Measurements from ENCODE around the gene CALY. TPM values are rescaled to one million over a fixed set of nuclear protein-coding genes. Genes with fewer than 3 reads are reported as not detected.

Gene CALY
- total RNA-seq, 2 experiments from 2014 or later = not detected

GRCh38 chr10:133343558-133343957 is 6.9 kb upstream of the CALY start:
- Mint-ChIP-seq H3K4me1 (peaks cover 5% of the 10 kb centered on the region), H3K4me3 (no peak overlapping the region), H3K36me3 (ENCODE audit: low read depth) (no peaks in the 10 kb centered on the region), H3K27me3 (peaks cover 15% of the 10 kb centered on the region), H3K27ac (no peak overlapping the region), H3K9me3 (no peaks in the 10 kb centered on the region)
- POLR2A ChIA-PET = no interaction called here
- DNase-seq = no peak
- CTCF ChIA-PET = no interaction called here

GRCh38 chr10:133342942-133343341 is 6.2 kb upstream of the CALY start:
- Mint-ChIP-seq H3K36me3 (ENCODE audit: low read depth) (no peaks in the 10 kb centered on the region), H3K9me3 (no peaks in the 10 kb centered on the region), H3K4me3 (no peak overlapping the region), H3K27me3 (peaks cover 15% of the 10 kb centered on the region), H3K27ac (no peak overlapping the region), H3K4me1 (peaks cover 5% of the 10 kb centered on the region)
- no peak for DNase-seq
- ChIA-PET CTCF (no interaction called here), POLR2A (no interaction called here)

DNA sequence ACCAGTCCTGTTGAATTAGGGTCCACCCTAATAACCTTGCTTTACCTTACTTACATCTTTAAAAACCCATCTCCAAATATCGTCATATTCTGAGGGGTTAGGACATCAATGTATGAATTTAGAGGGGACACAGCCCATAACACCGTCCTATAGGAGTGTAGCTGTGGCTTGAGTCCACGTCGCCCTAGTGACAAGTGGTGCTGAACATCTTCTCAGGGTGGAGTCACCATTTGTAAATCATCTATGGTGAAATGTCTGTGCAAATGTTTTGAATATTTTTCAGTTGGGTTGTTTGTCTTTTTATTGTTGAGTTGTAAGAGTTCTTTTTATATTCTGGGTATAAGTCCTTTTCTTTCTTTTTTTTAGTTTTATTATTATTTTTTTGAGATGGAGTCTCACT is 5.3 kb upstream of the CALY start:
- CTCF ChIA-PET = interaction anchor here (1.3 kb wide), 1 partner anchor 12 kb away, joined by 5 read pairs; no protein-coding TSS in a partner anchor
- no peak for DNase-seq
- H3K4me3 Mint-ChIP-seq = no peak overlapping the region
- POLR2A ChIA-PET = no interaction called here
- H3K36me3 Mint-ChIP-seq (ENCODE audit: low read depth) = no peaks in the 10 kb centered on the region
- H3K27ac Mint-ChIP-seq = no peak overlapping the region
- H3K27me3 Mint-ChIP-seq = peaks cover 15% of the 10 kb centered on the region
- peaks cover 5% of the 10 kb centered on the region for H3K4me1 Mint-ChIP-seq
- no peaks in the 10 kb centered on the region for H3K9me3 Mint-ChIP-seq

GRCh38 chr10:133339708-133340380 is 3.1 kb upstream of the CALY start:
- no peaks in the 10 kb centered on the region for H3K9me3 Mint-ChIP-seq
- CTCF ChIA-PET = no interaction called here
- no peak overlapping the region for H3K4me3 Mint-ChIP-seq
- H3K27me3 Mint-ChIP-seq = peaks cover 12% of the 10 kb centered on the region
- H3K36me3 Mint-ChIP-seq (ENCODE audit: low read depth) = no peaks in the 10 kb centered on the region
- no peak overlapping the region for H3K27ac Mint-ChIP-seq
- H3K4me1 Mint-ChIP-seq = peaks cover 6% of the 10 kb centered on the region
- POLR2A ChIA-PET = no interaction called here
- no peak for DNase-seq

DNA sequence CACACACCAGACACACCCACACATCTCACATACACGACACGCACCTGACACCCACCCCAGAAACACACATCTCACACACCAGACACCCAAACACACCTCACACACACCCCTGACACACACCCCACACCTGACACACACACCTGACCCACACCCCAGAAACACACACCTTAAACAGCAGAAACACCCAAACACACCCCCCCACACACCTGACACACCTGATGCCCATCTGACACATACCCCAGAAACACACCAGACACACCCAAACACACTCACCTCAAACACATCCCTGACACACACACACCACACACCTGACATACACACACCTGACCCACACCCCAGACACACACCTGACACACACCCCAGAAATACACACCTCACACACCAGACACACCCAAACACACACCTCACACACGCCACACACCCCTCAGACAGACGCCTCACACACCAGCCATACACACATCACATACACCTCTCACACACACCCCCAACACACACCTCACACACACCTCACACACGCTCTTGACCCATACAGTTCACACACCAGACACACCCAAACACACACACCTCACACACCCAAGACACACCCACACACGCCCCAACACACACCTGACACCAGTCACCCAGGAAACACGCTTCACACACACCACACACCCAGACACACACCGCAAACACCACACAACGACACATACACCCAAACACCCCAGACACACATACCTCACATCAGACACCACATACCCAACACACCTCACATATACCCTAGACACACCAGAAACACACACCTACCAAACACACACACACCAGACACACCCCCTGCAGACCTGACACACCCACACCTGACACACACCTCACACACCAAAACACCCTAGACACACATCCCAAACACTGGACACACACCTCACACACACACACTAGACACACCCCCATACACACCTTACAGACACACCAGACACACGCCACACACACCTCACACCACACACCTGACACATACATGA is 1.7 kb upstream of the CALY start:
- DNase-seq = no peak
- Mint-ChIP-seq H3K27ac (no peak overlapping the region), H3K4me3 (no peak overlapping the region), H3K4me1 (peaks cover 5% of the 10 kb centered on the region), H3K27me3 (peaks cover 14% of the 10 kb centered on the region), H3K36me3 (ENCODE audit: low read depth) (no peaks in the 10 kb centered on the region), H3K9me3 (no peaks in the 10 kb centered on the region)
- POLR2A ChIA-PET = no interaction called here
- CTCF ChIA-PET = no interaction called here

DNA sequence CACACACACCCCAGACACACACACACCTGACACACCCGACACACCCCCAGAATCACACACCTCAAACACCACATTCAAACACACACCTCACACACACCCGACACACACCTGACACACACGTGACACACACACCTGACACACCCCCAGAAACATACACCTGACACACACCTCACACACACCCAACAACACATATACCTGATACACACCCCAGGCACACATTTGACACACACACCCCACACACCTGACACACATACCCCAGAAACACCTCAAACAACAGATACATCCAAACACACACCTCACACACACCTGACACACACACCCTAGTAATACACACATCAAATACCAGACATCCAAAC is 652 bp upstream of the CALY start:
- no peaks in the 10 kb centered on the region for H3K36me3 Mint-ChIP-seq (ENCODE audit: low read depth)
- H3K27me3 Mint-ChIP-seq = peaks cover 23% of the 10 kb centered on the region
- peaks cover 3% of the 10 kb centered on the region for H3K4me1 Mint-ChIP-seq
- POLR2A ChIA-PET = no interaction called here
- H3K27ac Mint-ChIP-seq = no peak overlapping the region
- CTCF ChIA-PET = interaction anchor here (1.1 kb wide), 1 partner anchor 59 kb away, joined by 4 read pairs; no protein-coding TSS in a partner anchor
- H3K4me3 Mint-ChIP-seq = no peak overlapping the region
- no peaks in the 10 kb centered on the region for H3K9me3 Mint-ChIP-seq
- no peak for DNase-seq

DNA sequence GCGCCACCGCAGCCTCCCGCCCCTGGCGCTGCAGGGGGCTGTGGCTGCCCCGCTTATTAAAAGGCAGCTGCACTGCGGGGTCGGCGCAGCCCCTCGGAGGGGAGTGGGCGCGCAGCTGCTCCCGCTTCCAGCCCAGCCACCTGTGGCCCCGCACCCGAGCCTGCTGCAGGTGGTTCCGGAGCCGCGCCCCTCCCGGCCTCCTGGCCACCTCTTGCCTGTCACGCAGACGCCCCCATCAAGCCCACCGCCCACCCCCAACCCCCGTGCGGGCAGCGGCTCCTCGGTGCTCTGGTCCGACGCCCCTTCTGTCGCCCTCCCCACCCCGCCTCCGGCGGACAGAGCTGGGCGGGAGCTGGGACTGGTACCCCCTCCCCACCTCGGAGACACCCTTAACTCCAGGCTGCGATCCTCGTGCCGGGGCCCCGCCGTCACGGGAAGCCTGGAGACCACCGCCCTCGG is 549 bp downstream of the CALY start:
- ChIA-PET POLR2A (interaction anchor here (1.3 kb wide), 1 partner anchor 21 kb away, joined by 3 read pairs; no protein-coding TSS in a partner anchor), CTCF (interaction anchor here (1.1 kb wide), 1 partner anchor 58 kb away, joined by 4 read pairs; no protein-coding TSS in a partner anchor)
- H3K36me3 Mint-ChIP-seq (ENCODE audit: low read depth) = no peaks in the 10 kb centered on the region
- H3K27ac Mint-ChIP-seq = no peak overlapping the region
- H3K4me1 Mint-ChIP-seq = peaks cover 3% of the 10 kb centered on the region
- DNase-seq = no peak
- H3K27me3 Mint-ChIP-seq = peaks cover 31% of the 10 kb centered on the region
- no peaks in the 10 kb centered on the region for H3K9me3 Mint-ChIP-seq
- no peak overlapping the region for H3K4me3 Mint-ChIP-seq

GRCh38 chr10:133335246-133336117 is 1.2 kb downstream of the CALY start:
- CTCF ChIA-PET = interaction anchor here (0.7 kb wide), 1 partner anchor 63 kb away, joined by 3 read pairs; no protein-coding TSS in a partner anchor
- Mint-ChIP-seq H3K4me1 (peaks cover 3% of the 10 kb centered on the region), H3K36me3 (ENCODE audit: low read depth) (no peaks in the 10 kb centered on the region)

DNA sequence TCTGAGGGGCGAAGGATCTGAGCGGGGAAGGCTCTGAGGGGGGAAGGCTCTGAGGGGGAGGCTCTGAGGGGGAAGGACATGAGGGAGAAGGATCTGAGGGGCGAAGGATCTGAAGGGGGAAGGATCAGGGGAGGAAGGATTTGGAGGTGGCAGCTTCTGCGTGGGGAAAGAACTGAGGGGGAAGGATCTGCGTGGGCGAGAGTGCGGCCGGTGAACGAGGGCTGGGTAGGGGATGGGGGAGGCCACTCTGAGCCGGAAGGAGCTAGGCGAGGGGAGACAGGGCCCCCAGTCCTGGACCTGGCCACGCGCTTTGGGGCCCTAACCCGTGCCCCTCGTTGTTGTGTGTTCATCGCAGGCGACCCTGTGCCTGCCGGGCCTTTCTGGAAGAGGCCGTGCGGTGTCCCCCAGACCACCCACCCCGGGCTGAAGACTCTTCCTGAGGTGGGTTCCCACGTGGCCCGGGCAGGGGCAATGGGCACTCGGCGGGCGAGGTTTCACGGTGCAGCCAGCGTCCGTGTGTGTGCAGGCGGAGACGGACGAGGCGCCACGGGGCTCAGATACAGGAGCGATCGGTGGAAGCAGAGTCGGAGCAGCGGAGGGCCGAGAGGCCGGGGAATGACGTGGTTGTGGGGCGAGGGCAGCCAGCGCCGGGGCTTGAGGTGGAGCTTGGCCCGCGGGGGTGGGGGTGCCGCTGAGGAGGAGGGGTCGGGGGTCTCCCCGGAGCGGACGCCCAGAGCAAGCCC is 2.0 kb downstream of the CALY start:
- ChIA-PET CTCF (interaction anchor here (0.7 kb wide), 1 partner anchor 64 kb away, joined by 3 read pairs; no protein-coding TSS in a partner anchor), POLR2A (no interaction called here)
- Mint-ChIP-seq H3K9me3 (no peaks in the 10 kb centered on the region), H3K27ac (no peak overlapping the region), H3K36me3 (ENCODE audit: low read depth) (no peaks in the 10 kb centered on the region), H3K27me3 (peaks cover 40% of the 10 kb centered on the region), H3K4me1 (peaks cover 7% of the 10 kb centered on the region), H3K4me3 (peak overlapping the region; percentile 30)
- no peak for DNase-seq

More at GRCh38 chr10:133335246-133336117, 1.2 kb downstream of the CALY start:
- H3K4me3 Mint-ChIP-seq = no peak overlapping the region
- H3K27me3 Mint-ChIP-seq = peaks cover 37% of the 10 kb centered on the region
- POLR2A ChIA-PET = interaction anchor here (1.3 kb wide), 1 partner anchor 22 kb away, joined by 3 read pairs; no protein-coding TSS in a partner anchor
- peak; percentile 77 for DNase-seq
- no peaks in the 10 kb centered on the region for H3K9me3 Mint-ChIP-seq
- no peak overlapping the region for H3K27ac Mint-ChIP-seq

- no peak overlapping the region for H3K4me3 Mint-ChIP-seq
- H3K36me3 Mint-ChIP-seq (ENCODE audit: low read depth) = no peaks in the 10 kb centered on the region
- peaks cover 9% of the 10 kb centered on the region for H3K4me1 Mint-ChIP-seq
- H3K9me3 Mint-ChIP-seq = no peaks in the 10 kb centered on the region
- ChIA-PET CTCF (interaction anchor here (0.7 kb wide), 1 partner anchor 12 kb away, joined by 4 read pairs; no protein-coding TSS in a partner anchor), POLR2A (no interaction called here)
- H3K27ac Mint-ChIP-seq = no peak overlapping the region
- H3K27me3 Mint-ChIP-seq = peaks cover 51% of the 10 kb centered on the region
- DNase-seq = no peak
These were observed 3.6 kb downstream of the CALY start for GRCh38 chr10:133332936-133333699.

- Mint-ChIP-seq H3K9me3 (no peaks in the 10 kb centered on the region), H3K27ac (no peak overlapping the region), H3K4me3 (no peak overlapping the region), H3K27me3 (peaks cover 68% of the 10 kb centered on the region), H3K4me1 (peaks cover 11% of the 10 kb centered on the region), H3K36me3 (ENCODE audit: low read depth) (no peaks in the 10 kb centered on the region)
- ChIA-PET POLR2A (interaction anchor here (1.2 to 2.8 kb wide), 2 partner anchors 60 to 76 kb away, joined by 4 to 8 read pairs; no protein-coding TSS in a partner anchor), CTCF (interaction anchor here (0.5 to 3.0 kb wide), 38 partner anchors 9 to 804 kb away, joined by 3 to 18 read pairs (median 4); partner anchors contain the start of genes ECHS1, FUOM and PRAP1)
- peak; percentile 85 for DNase-seq
These were observed 7.0 kb downstream of the CALY start for GRCh38 chr10:133329491-133330202.

Measured in activated CD4-positive, alpha-beta memory T cell treated with anti-CD3 and anti-CD28 coated beads, Interleukin-2, amount 10 ng/mL, durations not matched to agents 7 days and 5 days (primary cell).